Measurements from ENCODE around the gene LARGE1. TPM values are rescaled to one million over a fixed set of nuclear protein-coding genes. Genes with fewer than 3 reads are reported as not detected.
A peak's percentile ranks its signal among the peaks of the same experiment; 100 is the strongest.

LARGE1 gene
- total RNA-seq, 1 donor from 2014 or later: 2.4 TPM

DNA sequence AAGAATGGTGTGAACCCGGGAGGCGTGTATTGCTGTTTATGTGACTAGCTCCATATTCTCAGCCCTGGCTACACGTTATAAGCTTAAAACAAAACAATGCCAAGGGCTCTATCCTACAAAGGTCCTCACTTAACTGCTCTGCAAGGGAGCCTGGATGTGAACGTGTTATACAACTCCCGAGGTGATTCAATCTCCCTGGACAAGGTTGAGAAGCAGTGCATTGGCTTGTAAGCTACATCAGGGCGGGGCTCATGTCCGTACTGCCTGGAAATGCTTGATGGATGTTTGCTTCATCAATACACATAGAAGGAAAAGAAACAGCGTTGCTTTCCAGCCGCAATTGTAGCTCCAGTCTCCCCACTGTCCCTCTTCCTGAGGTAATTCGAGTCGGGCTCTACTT lies 605.2 kb downstream of the LARGE1 start:
- FAIRE-seq (no peak), DNase-seq (ENCODE audit: low read depth) (no peak)
- Histone ChIP-seq H3K4me3 (ENCODE audit: low read depth, low read length) (no peak overlapping the region), H3K36me3 (ENCODE audit: control insufficient read depth, insufficient read depth, low read length) (no peaks in the 10 kb centered on the region), H3K27me3 (ENCODE audit: control insufficient read depth, insufficient read depth, low read length) (no peaks in the 10 kb centered on the region)
- TF ChIP-seq CTCF (IDR thresholded peaks at IDR 0.05; ENCODE audit: insufficient read depth, low read length, severe bottlenecking): no peak

- Histone ChIP-seq H3K36me3 (ENCODE audit: control insufficient read depth, insufficient read depth, low read length) (no peaks in the 10 kb centered on the region), H3K27me3 (ENCODE audit: control insufficient read depth, insufficient read depth, low read length) (no peaks in the 10 kb centered on the region), H3K4me3 (ENCODE audit: low read depth, low read length) (no peak overlapping the region)
- peak; percentile 91 for DNase-seq (ENCODE audit: low read depth)
- FAIRE-seq: peak; percentile 68
- no peak for TF ChIP-seq CTCF (IDR thresholded peaks at IDR 0.05; ENCODE audit: insufficient read depth, low read length, severe bottlenecking)
These were observed 606.0 kb downstream of the LARGE1 start for GRCh38 chr22:33314316-33314715.

DNA sequence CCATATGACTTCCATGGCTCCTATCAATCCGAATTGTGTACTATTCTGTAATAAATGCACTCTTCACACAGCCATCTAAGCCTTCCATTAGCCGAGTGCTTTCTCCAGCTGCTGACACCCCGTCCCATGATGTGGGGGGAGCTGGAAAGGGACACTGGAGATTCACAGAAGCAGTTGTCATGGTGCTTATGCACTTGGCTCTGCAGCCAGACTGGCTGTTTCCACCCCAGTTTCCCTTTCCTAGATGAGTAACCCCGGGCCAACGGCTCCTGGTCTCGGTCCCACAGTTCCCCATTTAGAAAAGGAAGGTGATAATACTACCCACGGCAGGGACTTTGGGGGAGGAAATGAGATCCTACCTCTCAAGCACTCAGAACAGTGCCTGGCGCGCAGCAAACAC lies 617.2 kb downstream of the LARGE1 start:
- no peak for FAIRE-seq
- no peaks in the 10 kb centered on the region for H3K36me3 ChIP-seq (ENCODE audit: control insufficient read depth, insufficient read depth, low read length)
- H3K27me3 ChIP-seq (ENCODE audit: control insufficient read depth, insufficient read depth, low read length): no peaks in the 10 kb centered on the region
- no peak for TF ChIP-seq CTCF (IDR thresholded peaks at IDR 0.05; ENCODE audit: insufficient read depth, low read length, severe bottlenecking)
- DNase-seq (ENCODE audit: low read depth): no peak
- no peak overlapping the region for H3K4me3 ChIP-seq (ENCODE audit: low read depth, low read length)

DNA sequence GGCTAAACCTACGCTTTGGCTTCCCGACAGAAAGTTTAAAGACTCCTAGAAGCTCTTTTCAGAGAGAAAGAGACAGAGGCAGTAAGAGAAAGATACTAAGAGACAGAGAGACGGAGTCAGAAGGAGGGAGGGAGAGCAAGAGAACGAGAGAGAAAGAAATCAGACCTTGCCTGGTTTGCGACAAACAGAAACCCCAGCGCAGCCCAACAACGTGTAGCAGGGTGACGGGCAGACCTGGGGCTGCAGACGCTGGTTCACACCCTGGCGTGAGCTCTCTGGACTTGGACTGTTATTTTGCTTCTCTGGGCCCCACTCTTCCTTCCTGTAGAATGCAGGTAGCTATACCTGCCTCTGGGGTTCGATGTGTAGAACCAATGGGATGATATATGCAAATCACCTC lies 617.7 kb downstream of the LARGE1 start:
- H3K27me3 ChIP-seq (ENCODE audit: control insufficient read depth, insufficient read depth, low read length): no peaks in the 10 kb centered on the region
- H3K36me3 ChIP-seq (ENCODE audit: control insufficient read depth, insufficient read depth, low read length): no peaks in the 10 kb centered on the region
- DNase-seq (ENCODE audit: low read depth): no peak
- no peak for TF ChIP-seq CTCF (IDR thresholded peaks at IDR 0.05; ENCODE audit: insufficient read depth, low read length, severe bottlenecking)
- FAIRE-seq: no peak
- H3K4me3 ChIP-seq (ENCODE audit: low read depth, low read length): no peak overlapping the region

DNA sequence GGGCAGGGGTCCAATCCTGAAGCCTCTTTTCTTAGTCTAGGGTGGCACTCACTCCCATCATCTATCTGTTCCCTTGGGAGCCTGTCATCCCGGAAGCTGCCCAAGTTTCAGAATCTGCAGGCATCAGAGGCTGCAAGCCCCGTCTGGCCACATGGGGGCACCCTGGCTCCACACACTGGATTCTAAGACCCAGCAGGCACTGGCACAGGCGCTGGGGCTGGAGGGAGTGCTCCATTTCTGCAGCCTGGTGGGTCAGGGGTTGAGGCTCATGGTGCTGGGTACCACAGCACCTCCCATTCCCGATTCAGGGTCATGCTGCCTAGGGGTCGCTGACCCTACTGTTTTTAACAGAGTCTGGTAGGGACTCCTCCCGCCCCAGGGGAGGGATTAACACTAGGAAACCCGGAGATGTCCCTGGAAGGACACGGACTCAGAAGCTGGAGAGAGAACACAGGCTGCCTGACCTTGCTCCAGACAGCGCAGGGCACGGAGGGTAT lies 618.2 kb downstream of the LARGE1 start:
- Histone ChIP-seq H3K36me3 (ENCODE audit: control insufficient read depth, insufficient read depth, low read length) (no peaks in the 10 kb centered on the region), H3K4me3 (ENCODE audit: low read depth, low read length) (no peak overlapping the region), H3K27me3 (ENCODE audit: control insufficient read depth, insufficient read depth, low read length) (no peaks in the 10 kb centered on the region)
- FAIRE-seq (no peak), DNase-seq (ENCODE audit: low read depth) (peak; percentile 45)
- TF ChIP-seq CTCF (IDR thresholded peaks at IDR 0.05; ENCODE audit: insufficient read depth, low read length, severe bottlenecking): peak; percentile 98

GRCh38 chr22:33300165-33300564 lies 620.1 kb downstream of the LARGE1 start:
- no peaks in the 10 kb centered on the region for H3K27me3 ChIP-seq (ENCODE audit: control insufficient read depth, insufficient read depth, low read length)
- H3K36me3 ChIP-seq (ENCODE audit: control insufficient read depth, insufficient read depth, low read length): no peaks in the 10 kb centered on the region
- TF ChIP-seq CTCF (IDR thresholded peaks at IDR 0.05; ENCODE audit: insufficient read depth, low read length, severe bottlenecking): no peak
- DNase-seq (ENCODE audit: low read depth): no peak
- H3K4me3 ChIP-seq (ENCODE audit: low read depth, low read length): no peak overlapping the region
- FAIRE-seq: no peak
